A549 (cell line): ENCODE data around the gene TUBB3. TPM values are rescaled to one million over a fixed set of nuclear protein-coding genes. Genes with fewer than 3 reads are reported as not detected.

Source experiments
- ATAC-seq, 2 experiments: fragments of 200-7000 bp in 1 of 2; fragments of >200 bp in 1 of 2; cut with Nextera tagmentation in 1 of 2; cut with Tn5 transposase in 1 of 2; 3 replicates each; pipeline versions ENCODE4 v1.8.0 to v1.9.1; 2018 to 2020; ENCODE audit warnings: mild to moderate bottlenecking in 1 of 2, moderate library complexity in 1 of 2
- CTCF ChIA-PET: fragments of 300-600 bp; sonication (Branson Sonifier 250); formaldehyde crosslinking; extraction: SDS; loops from one replicate; lab custom pipeline; 2021; ENCODE audit warnings: antibody characterized with exemption, inconsistent platforms; lab: Yijun Ruan, JAX
- POLR2A ChIA-PET: fragments of 350-600 bp; formaldehyde crosslinking; extraction: SDS; loops from one replicate; lab custom pipeline; 2021; ENCODE audit warnings: antibody characterized with exemption, inconsistent platforms; lab: Yijun Ruan, JAX
- DNase-seq, 2 experiments: peaks; one replicate each; pipeline versions ENCODE4 v3.0.0 to v3.0.0-alpha.2; 2011 to 2016; ENCODE audit warnings: low read depth in 1 of 2, low spot score in 1 of 2
- FAIRE-seq: peaks from 2 replicates; lab custom pipeline; 2011; peaks lifted over from hg19 to GRCh38; lab: Jason Lieb, UNC
- H3K27ac ChIP-seq, 2 experiments: fragments of >200 bp; sonication (Bioruptor Twin); formaldehyde crosslinking; 3 replicates each; pipeline ENCODE4 v1.5.1; 2016 to 2017
- H3K4me1 ChIP-seq: fragments of >200 bp; sonication (Bioruptor Twin); formaldehyde crosslinking; 3 replicates; pipeline ENCODE4 v1.6.1; 2016
- H3K4me2 ChIP-seq: fragments of >200 bp; sonication (Bioruptor Twin); formaldehyde crosslinking; 3 replicates; pipeline ENCODE4 v1.6.1; 2016
- H3K4me3 ChIP-seq: fragments of >200 bp; sonication (Bioruptor Twin); formaldehyde crosslinking; 3 replicates; pipeline ENCODE4 v1.5.1; 2016
- H3K9me3 ChIP-seq: fragments of >200 bp; sonication (Bioruptor Twin); formaldehyde crosslinking; 3 replicates; pipeline ENCODE4 v1.6.1; 2016
- CBX2 ChIP-seq: fragments of 200-600 bp; sonication (generic); IDR thresholded peaks from 2 replicates; pipeline ENCODE4 v1.6.1; 2016; ENCODE audit warnings: low read depth, mild to moderate bottlenecking, borderline replicate concordance
- CBX8 ChIP-seq: fragments of 200-600 bp; sonication (generic); IDR thresholded peaks from 2 replicates; pipeline ENCODE4 v1.6.1; 2016
- CTCF ChIP-seq: fragments of >200 bp; sonication (Bioruptor Twin); formaldehyde crosslinking; IDR thresholded peaks from 3 replicates; pipeline ENCODE4 v1.5.1; 2016
- EHF ChIP-seq: fragments of 250-450 bp; sonication (Bioruptor Pico); IDR thresholded peaks from 2 replicates; pipeline ENCODE4 v1.5.0; 2020; ENCODE audit warnings: mild to moderate bottlenecking
- EHMT2 ChIP-seq: fragments of 200-600 bp; sonication (generic); IDR thresholded peaks from 2 replicates; pipeline ENCODE4 v1.6.1; 2016; ENCODE audit warnings: antibody characterized with exemption, low read depth, mild to moderate bottlenecking, moderate library complexity
- ELK1 ChIP-seq: fragments of 150-350 bp; IDR thresholded peaks from 2 replicates; pipeline ENCODE4 v1.6.1; 2014; ENCODE audit warnings: low read depth, mild to moderate bottlenecking, low read length
- EP300 ChIP-seq, 2 experiments: fragments of >200 bp; sonication (Bioruptor Twin); formaldehyde crosslinking; IDR thresholded peaks; 2 replicates in 1 of 2; 3 replicates in 1 of 2; pipeline ENCODE4 v1.6.1; 2016 to 2017
- FOSB ChIP-seq: fragments of 250-450 bp; sonication (Bioruptor Pico); IDR thresholded peaks from 2 replicates; pipeline ENCODE4 v1.5.0; 2020; ENCODE audit warnings: mild to moderate bottlenecking, moderate library complexity
- FOSL2 ChIP-seq, 2 experiments: fragments of 450-650 bp in 1 of 2; fragments of >200 bp in 1 of 2; sonication (Bioruptor Twin) in 1 of 2; formaldehyde crosslinking; IDR thresholded peaks; 2 replicates each; pipeline versions ENCODE4 v1.5.0 to v1.6.1; 2016 to 2020; ENCODE audit warnings: mild to moderate bottlenecking in 1 of 2, moderate library complexity in 1 of 2
- HEYL ChIP-seq: fragments of 250-450 bp; sonication (Bioruptor Pico); IDR thresholded peaks from 2 replicates; pipeline ENCODE4 v1.8.0; 2021; ENCODE audit warnings: mild to moderate bottlenecking, moderate library complexity
- HMGXB4 ChIP-seq: fragments of 250-450 bp; sonication (Bioruptor Pico); IDR thresholded peaks from 2 replicates; pipeline ENCODE4 v1.5.0; 2021; ENCODE audit warnings: mild to moderate bottlenecking, moderate library complexity, borderline replicate concordance
- HOXB13 ChIP-seq: fragments of 250-450 bp; sonication (Bioruptor Pico); IDR thresholded peaks from 2 replicates; pipeline ENCODE4 v1.5.0; 2020; ENCODE audit warnings: low read depth, mild to moderate bottlenecking, moderate library complexity
- JUN ChIP-seq, 2 experiments: fragments of >200 bp; sonication (Bioruptor Twin); formaldehyde crosslinking; IDR thresholded peaks; 2 replicates in 1 of 2; 3 replicates in 1 of 2; pipeline ENCODE4 v1.6.1; 2016 to 2017
- MAX ChIP-seq: IDR thresholded peaks from 2 replicates; pipeline ENCODE4 v1.6.1; 2012
- MAZ ChIP-seq: fragments of 150-350 bp; IDR thresholded peaks from 2 replicates; pipeline ENCODE4 v1.6.1; 2014; ENCODE audit warnings: antibody characterized with exemption, low read depth, low read length, borderline replicate concordance
- POLR2A ChIP-seq: IDR thresholded peaks from 2 replicates; pipeline ENCODE4 v1.6.1; 2012; ENCODE audit warnings: mild to moderate bottlenecking, low read length
- RAD21 ChIP-seq, 2 experiments: fragments of >200 bp in 1 of 2; sonication (Bioruptor Twin) in 1 of 2; formaldehyde crosslinking in 1 of 2; IDR thresholded peaks in 1 of 2; conservative IDR thresholded peaks in 1 of 2; 2 replicates in 1 of 2; 3 replicates in 1 of 2; pipeline ENCODE4 v1.6.1; 2012 to 2018; ENCODE audit warnings: inconsistent platforms in 1 of 2
- RARB ChIP-seq: fragments of 250-450 bp; sonication (Bioruptor Pico); IDR thresholded peaks from 2 replicates; pipeline ENCODE4 v1.8.0; 2021; ENCODE audit warnings: mild to moderate bottlenecking, moderate library complexity
- RFX5 ChIP-seq: fragments of 450-650 bp; IDR thresholded peaks from 2 replicates; pipeline ENCODE4 v1.7.1; 2014; ENCODE audit warnings: antibody characterized with exemption, mild to moderate bottlenecking, moderate library complexity
- SMC3 ChIP-seq: fragments of >200 bp; sonication (Bioruptor Twin); formaldehyde crosslinking; IDR thresholded peaks from 3 replicates; pipeline ENCODE4 v1.6.1; 2018; ENCODE audit warnings: inconsistent platforms
- SREBF2 ChIP-seq: fragments of 450-650 bp; IDR thresholded peaks from 2 replicates; pipeline ENCODE4 v1.6.1; 2014; ENCODE audit warnings: mild to moderate bottlenecking, moderate library complexity
- TFCP2L1 ChIP-seq: fragments of 250-450 bp; sonication (Bioruptor Pico); IDR thresholded peaks from 2 replicates; pipeline ENCODE4 v1.5.0; 2021; ENCODE audit warnings: mild to moderate bottlenecking
- ZC3H11A ChIP-seq: fragments of 450-650 bp; IDR thresholded peaks from 2 replicates; pipeline ENCODE4 v1.6.1; 2014; ENCODE audit warnings: antibody characterized with exemption, mild to moderate bottlenecking
- WGBS: methylation state at CpG from one replicate; pipeline ENCODE4 v1.1.6; 2017; ENCODE audit errors: missing lambda C conversion rate; 5-methylcytosine and 5-hydroxymethylcytosine counted together
- polyA plus RNA-seq, 4 experiments: library from polyadenylated mRNA; depleted of rRNA in 3 of 4; stranded (reverse); fragments of >200 nt; fragmentation: RNase III in 1 of 4; extraction: RNeasy Plus Mini Kit Qiagen cat#74134 plus additional on column Dnase treatment in 1 of 4; gene quantifications; 2 replicates in 3 of 4; 3 replicates in 1 of 4; pipeline ENCODE4 v1.2.3, GENCODE V29; 2011 to 2017

TUBB3 gene
- polyA plus RNA-seq, 2 of the 4 experiments (the other 2 are of a cell fraction), result 48.9 to 163 TPM

GRCh38 chr16:89911375-89911774 lies 11.8 kb upstream of the TUBB3 start:
- TF ChIP-seq MAZ, result no peak
- no peak for TF ChIP-seq TFCP2L1 (CRISPR knock-in tag)
- no peak for TF ChIP-seq ZC3H11A
- no peak for TF ChIP-seq HEYL
- TF ChIP-seq ELK1, result no peak
- ATAC-seq (no peak), FAIRE-seq (no peak), DNase-seq (no peak)
- peaks cover 7% of the 10 kb centered on the region; the same call in 1 of the 3 replicates for H3K9me3 ChIP-seq
- H3K4me3 ChIP-seq, result no peak overlapping the region
- ChIA-PET POLR2A (no interaction called here), CTCF (interaction anchor here (0.6 to 7.6 kb wide), 9 partner anchors 11 to 211 kb away, joined by 3 to 109 read pairs (median 10); partner anchors contain the start of genes MC1R, SPATA2L and TUBB3)
- H3K27ac ChIP-seq, result no peak overlapping the region
- 98% methylated on average over 10 of the region's 14 CpGs for WGBS
- peaks cover 4% of the 10 kb centered on the region; the same call in 2 of the 3 replicates for H3K4me1 ChIP-seq
- no peak overlapping the region for H3K4me2 ChIP-seq

- CTCF ChIA-PET, result interaction anchor here (2.4 to 7.6 kb wide), 3 partner anchors 10 to 212 kb away, joined by 17 to 109 read pairs (median 19); partner anchors contain the start of genes MC1R, SPATA2L and TUBB3
- Histone ChIP-seq H3K4me1 (peaks cover 8% of the 10 kb centered on the region), H3K9me3 (peaks cover 7% of the 10 kb centered on the region; the same call in 1 of the 3 replicates), H3K4me3 (no peak overlapping the region), H3K27ac (no peak overlapping the region), H3K4me2 (no peak overlapping the region)
- POLR2A ChIA-PET, result no interaction called here
- no peak for TF ChIP-seq HMGXB4 (CRISPR knock-in tag)
- no peak for TF ChIP-seq SMC3
- no peak for TF ChIP-seq HOXB13 (CRISPR knock-in tag)
- no peak for TF ChIP-seq RFX5
- TF ChIP-seq RARB (CRISPR knock-in tag), result no peak
- TF ChIP-seq EHMT2, result no peak
- no peak for TF ChIP-seq CBX2
- TF ChIP-seq POLR2A, result no peak
- TF ChIP-seq SREBF2, result no peak
- TF ChIP-seq EP300 (IDR thresholded peaks at IDR 0.05), result no peak
- no peak for TF ChIP-seq FOSB
- no peak for TF ChIP-seq ZC3H11A
- no peak for TF ChIP-seq RAD21 (conservative IDR thresholded peaks at IDR 0.05 in 1 of 2, IDR thresholded peaks at IDR 0.05 in 1 of 2)
- no peak for TF ChIP-seq MAX
- TF ChIP-seq FOSL2 (IDR thresholded peaks at IDR 0.05), result no peak
- no peak for TF ChIP-seq FOSL2 (CRISPR knock-in tag; IDR thresholded peaks at IDR 0.05)
- TF ChIP-seq EHF (CRISPR knock-in tag), result no peak
- no peak for TF ChIP-seq CTCF
- TF ChIP-seq CBX8, result no peak
- TF ChIP-seq JUN (IDR thresholded peaks at IDR 0.05), result no peak
- FAIRE-seq (no peak), ATAC-seq (no peak), DNase-seq (no peak)
- WGBS, result 91% methylated on average over 13 of the region's 13 CpGs
These were observed 11.0 kb upstream of the TUBB3 start for GRCh38 chr16:89912143-89912542.
